ENCODE measurements around the gene CD300C. TPM values are rescaled to one million over a fixed set of nuclear protein-coding genes. Genes with fewer than 3 reads are reported as not detected.

Gene CD300C
- total and polyA plus RNA-seq, 2 donors (not counting 1 experiment from before 2014, with no cell fraction given), result not detected

DNA sequence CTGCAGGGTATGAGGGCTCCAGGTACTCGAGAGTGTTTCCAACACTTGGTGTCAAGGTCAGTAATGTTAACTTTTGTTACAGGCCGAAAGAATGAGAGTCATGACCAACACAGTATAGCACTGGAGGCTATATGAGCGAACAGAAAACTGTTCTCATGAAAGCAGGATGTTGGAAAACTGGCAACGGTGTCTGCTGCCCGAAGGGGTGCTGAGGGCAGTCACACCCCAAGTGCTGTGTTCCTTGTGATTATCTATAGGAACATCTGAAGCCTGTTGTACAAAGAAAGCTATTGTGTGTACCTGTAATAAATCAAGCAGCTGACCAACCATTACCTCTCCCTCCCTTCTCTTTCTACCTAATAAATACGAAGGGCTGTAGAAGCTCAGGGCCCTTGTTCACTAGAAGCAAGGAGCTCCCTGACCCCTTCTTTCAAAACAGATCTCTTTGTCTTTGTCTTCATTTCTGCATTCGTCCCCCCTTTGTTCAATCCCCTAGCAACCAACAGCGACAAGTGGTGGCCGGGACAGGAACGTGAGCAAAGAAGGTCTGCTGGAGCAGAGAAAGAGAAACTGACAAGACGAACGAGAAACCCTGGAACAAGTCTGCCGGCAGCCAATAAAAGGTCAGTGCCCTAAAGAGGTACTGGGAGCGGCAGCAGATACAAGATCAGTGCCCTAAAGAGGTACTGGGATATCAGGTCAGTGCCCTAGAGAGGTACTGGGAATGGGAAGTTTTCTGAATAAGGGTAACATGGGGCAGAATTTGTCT is 38.6 kb upstream of the CD300C start:
- DNase-seq (ENCODE audit: low read depth in 2 of 2), result no peak
- TF ChIP-seq, protein P1, sequence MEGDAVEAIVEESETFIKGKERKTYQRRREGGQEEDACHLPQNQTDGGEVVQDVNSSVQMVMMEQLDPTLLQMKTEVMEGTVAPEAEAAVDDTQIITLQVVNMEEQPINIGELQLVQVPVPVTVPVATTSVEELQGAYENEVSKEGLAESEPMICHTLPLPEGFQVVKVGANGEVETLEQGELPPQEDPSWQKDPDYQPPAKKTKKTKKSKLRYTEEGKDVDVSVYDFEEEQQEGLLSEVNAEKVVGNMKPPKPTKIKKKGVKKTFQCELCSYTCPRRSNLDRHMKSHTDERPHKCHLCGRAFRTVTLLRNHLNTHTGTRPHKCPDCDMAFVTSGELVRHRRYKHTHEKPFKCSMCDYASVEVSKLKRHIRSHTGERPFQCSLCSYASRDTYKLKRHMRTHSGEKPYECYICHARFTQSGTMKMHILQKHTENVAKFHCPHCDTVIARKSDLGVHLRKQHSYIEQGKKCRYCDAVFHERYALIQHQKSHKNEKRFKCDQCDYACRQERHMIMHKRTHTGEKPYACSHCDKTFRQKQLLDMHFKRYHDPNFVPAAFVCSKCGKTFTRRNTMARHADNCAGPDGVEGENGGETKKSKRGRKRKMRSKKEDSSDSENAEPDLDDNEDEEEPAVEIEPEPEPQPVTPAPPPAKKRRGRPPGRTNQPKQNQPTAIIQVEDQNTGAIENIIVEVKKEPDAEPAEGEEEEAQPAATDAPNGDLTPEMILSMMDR (conservative IDR thresholded peaks at IDR 0.05 in 1 of 2, IDR thresholded peaks at IDR 0.05 in 1 of 2; ENCODE audit: low read depth in 1 of 2, low read length in 2 of 2), result no peak
- no peak for TF ChIP-seq EZH2 (IDR thresholded peaks at IDR 0.05; ENCODE audit: low read length, missing control alignments)
- Histone ChIP-seq H3K36me3 (ENCODE audit: control insufficient read depth, insufficient read depth, low read length) (no peaks in the 10 kb centered on the region), H3K9me3 (ENCODE audit: control insufficient read depth, insufficient read depth, low read depth, low read length) (no peaks in the 10 kb centered on the region), H3K4me1 (ENCODE audit: control insufficient read depth, extremely low read depth, insufficient read depth, low read length) (no peaks in the 10 kb centered on the region), H3K27me3 (ENCODE audit: control insufficient read depth, insufficient read depth, low read length) (no peaks in the 10 kb centered on the region), H2AFZ (ENCODE audit: low read length) (no peak overlapping the region), H3K4me2 (ENCODE audit: extremely low read depth, insufficient read depth, low read length) (no peak overlapping the region), H3K27ac (ENCODE audit: insufficient read depth, low read length) (no peak overlapping the region), H3K4me3 (replicated peaks in 1 of 4; ENCODE audit: control extremely low read depth in 1 of 4, insufficient read depth in 1 of 4, low read depth in 3 of 4, low read length in 4 of 4) (no peak overlapping the region), H3K9ac (ENCODE audit: insufficient read depth, low read length) (no peak overlapping the region), H3K79me2 (ENCODE audit: control insufficient read depth, insufficient read depth, low read length) (no peaks in the 10 kb centered on the region), H4K20me1 (ENCODE audit: control insufficient read depth, extremely low read depth, insufficient read depth, low read length) (no peaks in the 10 kb centered on the region)

- Histone ChIP-seq H3K4me2 (ENCODE audit: extremely low read depth, insufficient read depth, low read length) (no peak overlapping the region), H3K27me3 (ENCODE audit: control insufficient read depth, insufficient read depth, low read length) (no peaks in the 10 kb centered on the region), H3K4me3 (replicated peaks in 1 of 4; ENCODE audit: control extremely low read depth in 1 of 4, insufficient read depth in 1 of 4, low read depth in 3 of 4, low read length in 4 of 4) (no peak overlapping the region), H2AFZ (ENCODE audit: low read length) (no peak overlapping the region), H3K4me1 (ENCODE audit: control insufficient read depth, extremely low read depth, insufficient read depth, low read length) (no peaks in the 10 kb centered on the region), H3K27ac (ENCODE audit: insufficient read depth, low read length) (no peak overlapping the region), H3K79me2 (ENCODE audit: control insufficient read depth, insufficient read depth, low read length) (no peaks in the 10 kb centered on the region), H3K9ac (ENCODE audit: insufficient read depth, low read length) (no peak overlapping the region), H3K36me3 (ENCODE audit: control insufficient read depth, insufficient read depth, low read length) (no peaks in the 10 kb centered on the region), H4K20me1 (ENCODE audit: control insufficient read depth, extremely low read depth, insufficient read depth, low read length) (no peaks in the 10 kb centered on the region), H3K9me3 (ENCODE audit: control insufficient read depth, insufficient read depth, low read depth, low read length) (no peaks in the 10 kb centered on the region)
- TF ChIP-seq EZH2 (IDR thresholded peaks at IDR 0.05; ENCODE audit: low read length, missing control alignments), result no peak
- TF ChIP-seq, protein P1 (conservative IDR thresholded peaks at IDR 0.05 in 1 of 2, IDR thresholded peaks at IDR 0.05 in 1 of 2; ENCODE audit: low read depth in 1 of 2, low read length in 2 of 2), result no peak
- no peak for DNase-seq (ENCODE audit: low read depth in 2 of 2)
Observed at GRCh38 chr17:74582633-74583032, 36.7 kb upstream of the CD300C start.

- no peak overlapping the region for H3K9ac ChIP-seq (ENCODE audit: insufficient read depth, low read length)
- TF ChIP-seq, protein P1 (conservative IDR thresholded peaks at IDR 0.05 in 1 of 2, IDR thresholded peaks at IDR 0.05 in 1 of 2; ENCODE audit: low read depth in 1 of 2, low read length in 2 of 2), result no peak
- TF ChIP-seq EZH2 (IDR thresholded peaks at IDR 0.05; ENCODE audit: low read length, missing control alignments), result no peak
- no peaks in the 10 kb centered on the region for H4K20me1 ChIP-seq (ENCODE audit: control insufficient read depth, extremely low read depth, insufficient read depth, low read length)
- no peak overlapping the region for H3K4me2 ChIP-seq (ENCODE audit: extremely low read depth, insufficient read depth, low read length)
- H3K79me2 ChIP-seq (ENCODE audit: control insufficient read depth, insufficient read depth, low read length), result no peaks in the 10 kb centered on the region
- no peak for DNase-seq (ENCODE audit: low read depth in 2 of 2)
- no peak overlapping the region for H3K4me3 ChIP-seq (replicated peaks in 1 of 4; ENCODE audit: control extremely low read depth in 1 of 4, insufficient read depth in 1 of 4, low read depth in 3 of 4, low read length in 4 of 4)
- no peak overlapping the region for H2AFZ ChIP-seq (ENCODE audit: low read length)
- no peak overlapping the region for H3K27ac ChIP-seq (ENCODE audit: insufficient read depth, low read length)
- no peaks in the 10 kb centered on the region for H3K36me3 ChIP-seq (ENCODE audit: control insufficient read depth, insufficient read depth, low read length)
- no peaks in the 10 kb centered on the region for H3K9me3 ChIP-seq (ENCODE audit: control insufficient read depth, insufficient read depth, low read depth, low read length)
- no peaks in the 10 kb centered on the region for H3K4me1 ChIP-seq (ENCODE audit: control insufficient read depth, extremely low read depth, insufficient read depth, low read length)
- no peaks in the 10 kb centered on the region for H3K27me3 ChIP-seq (ENCODE audit: control insufficient read depth, insufficient read depth, low read length)
Observed at GRCh38 chr17:74579900-74580299, 34.0 kb upstream of the CD300C start.
